Measurements from ENCODE around the gene PDIA6. TPM values are rescaled to one million over a fixed set of nuclear protein-coding genes. Genes with fewer than 3 reads are reported as not detected.

The PDIA6 gene
- total and polyA plus RNA-seq, 12 donors = 28.6 to 544 (median 142) TPM

DNA sequence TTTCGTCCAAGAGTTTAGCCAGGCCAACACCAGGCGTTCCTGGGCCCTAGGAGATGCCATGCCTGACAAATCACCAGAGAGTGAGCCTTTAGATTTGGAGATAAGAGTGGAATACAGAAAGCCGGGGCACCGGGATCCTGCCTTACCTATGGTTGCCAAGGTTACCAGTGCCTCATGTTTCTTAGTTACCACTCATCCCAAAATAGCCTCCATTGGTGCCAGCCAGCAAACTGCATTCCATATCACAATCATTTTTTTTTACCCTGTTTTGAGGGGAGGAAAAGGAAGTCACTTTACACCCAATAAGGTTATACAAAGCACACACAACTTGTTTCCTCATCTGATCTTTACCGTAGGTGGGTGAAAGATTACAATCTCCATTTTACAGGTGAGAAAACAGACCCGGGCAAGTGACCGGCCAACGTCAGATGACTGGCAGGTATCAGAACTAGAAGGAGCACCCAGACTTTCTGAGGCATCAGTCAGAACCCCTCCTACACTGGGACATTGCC is 48.3 kb upstream of the PDIA6 start:
- Histone ChIP-seq H3K27ac (no peak overlapping the region), H3K4me1 (replicated peaks in 1 of 2) (no peaks in the 10 kb centered on the region), H3K27me3 (no peaks in the 10 kb centered on the region), H3K9me3 (replicated peaks in 1 of 3) (no peaks in the 10 kb centered on the region), H3K36me3 (replicated peaks in 1 of 2) (no peaks in the 10 kb centered on the region), H3K4me3 (no peak overlapping the region)
- 82 to 87% (median 85%) methylated on average over 8 of the region's 8 CpGs for WGBS, 4 donors
- intact Hi-C loops (cut with DNase I) = no loop called here
- no peak for TF ChIP-seq POLR2A (IDR thresholded peaks at IDR 0.05)
- TF ChIP-seq, protein P1, sequence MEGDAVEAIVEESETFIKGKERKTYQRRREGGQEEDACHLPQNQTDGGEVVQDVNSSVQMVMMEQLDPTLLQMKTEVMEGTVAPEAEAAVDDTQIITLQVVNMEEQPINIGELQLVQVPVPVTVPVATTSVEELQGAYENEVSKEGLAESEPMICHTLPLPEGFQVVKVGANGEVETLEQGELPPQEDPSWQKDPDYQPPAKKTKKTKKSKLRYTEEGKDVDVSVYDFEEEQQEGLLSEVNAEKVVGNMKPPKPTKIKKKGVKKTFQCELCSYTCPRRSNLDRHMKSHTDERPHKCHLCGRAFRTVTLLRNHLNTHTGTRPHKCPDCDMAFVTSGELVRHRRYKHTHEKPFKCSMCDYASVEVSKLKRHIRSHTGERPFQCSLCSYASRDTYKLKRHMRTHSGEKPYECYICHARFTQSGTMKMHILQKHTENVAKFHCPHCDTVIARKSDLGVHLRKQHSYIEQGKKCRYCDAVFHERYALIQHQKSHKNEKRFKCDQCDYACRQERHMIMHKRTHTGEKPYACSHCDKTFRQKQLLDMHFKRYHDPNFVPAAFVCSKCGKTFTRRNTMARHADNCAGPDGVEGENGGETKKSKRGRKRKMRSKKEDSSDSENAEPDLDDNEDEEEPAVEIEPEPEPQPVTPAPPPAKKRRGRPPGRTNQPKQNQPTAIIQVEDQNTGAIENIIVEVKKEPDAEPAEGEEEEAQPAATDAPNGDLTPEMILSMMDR (IDR thresholded peaks at IDR 0.05) = no peak
- no peak for DNase-seq

DNA sequence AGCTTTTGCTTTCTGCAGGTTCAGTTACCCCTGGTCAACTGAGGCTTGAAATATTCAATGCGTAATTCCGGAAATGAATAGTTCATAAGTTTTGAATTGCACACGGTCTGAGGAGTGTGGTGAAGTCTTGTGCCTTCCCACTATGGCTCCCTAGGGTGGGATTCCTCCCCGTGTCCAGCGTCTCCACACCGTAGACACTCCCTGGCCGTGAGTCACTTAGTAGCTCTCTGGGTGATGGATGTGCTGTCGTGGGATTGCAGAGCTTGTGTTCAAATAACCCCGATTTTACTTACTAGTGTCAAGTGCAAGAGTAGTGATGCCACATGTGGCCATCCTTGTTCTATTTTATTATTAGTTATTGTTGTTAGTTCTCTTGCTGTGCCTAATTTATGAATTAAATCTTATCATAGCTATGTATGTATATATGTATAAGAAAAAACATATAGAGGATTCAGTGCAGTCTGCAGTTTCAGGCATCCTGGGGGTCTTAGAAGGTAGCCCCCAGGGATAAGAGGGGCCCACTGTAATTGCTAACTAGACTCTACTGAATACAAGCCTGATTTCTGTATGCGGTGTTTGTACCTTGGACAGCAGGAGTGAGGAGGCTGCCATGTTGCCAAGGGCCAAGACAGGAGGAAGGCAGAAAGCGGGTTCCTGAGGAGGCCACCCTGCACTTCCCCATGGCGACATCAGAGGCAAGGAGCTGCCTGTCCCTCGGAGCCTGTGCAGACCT is 47.7 kb upstream of the PDIA6 start:
- H3K4me3 ChIP-seq = no peak overlapping the region
- H3K27ac ChIP-seq = no peak overlapping the region
- 75 to 86% (median 82%) methylated on average over 13 of the region's 13 CpGs for WGBS, 4 donors
- TF ChIP-seq POLR2A (IDR thresholded peaks at IDR 0.05) = no peak
- TF ChIP-seq, protein P1 (IDR thresholded peaks at IDR 0.05) = no peak
- H3K9me3 ChIP-seq (replicated peaks in 1 of 3) = no peaks in the 10 kb centered on the region
- no peaks in the 10 kb centered on the region for H3K4me1 ChIP-seq (replicated peaks in 1 of 2)
- H3K36me3 ChIP-seq (replicated peaks in 1 of 2) = no peaks in the 10 kb centered on the region
- intact Hi-C loops (cut with DNase I) = no loop called here
- no peaks in the 10 kb centered on the region for H3K27me3 ChIP-seq
- DNase-seq = no peak

DNA sequence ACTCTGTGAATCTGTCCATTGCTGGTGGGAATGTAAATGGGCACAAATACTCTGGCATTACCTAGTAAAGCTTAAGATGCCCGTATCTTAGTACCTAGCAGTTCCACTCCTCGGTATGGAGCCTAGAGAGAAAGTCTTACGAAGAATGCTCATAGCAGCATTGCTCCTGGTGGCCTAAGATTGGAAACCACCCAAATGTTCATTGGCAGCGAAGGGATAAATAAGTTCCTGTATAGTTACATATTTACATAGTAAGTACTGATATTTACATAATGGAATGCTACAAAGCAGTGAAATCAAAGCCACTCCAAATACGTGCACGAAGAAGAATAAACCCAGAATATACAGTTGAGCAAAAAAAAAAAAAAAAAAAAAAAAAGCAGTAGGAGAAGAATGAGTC is 46.7 kb upstream of the PDIA6 start:
- TF ChIP-seq POLR2A (IDR thresholded peaks at IDR 0.05) = no peak
- TF ChIP-seq, protein P1 (IDR thresholded peaks at IDR 0.05) = no peak
- DNase-seq = no peak
- intact Hi-C loops (cut with DNase I) = no loop called here
- Histone ChIP-seq H3K4me3 (no peak overlapping the region), H3K27ac (no peak overlapping the region), H3K36me3 (replicated peaks in 1 of 2) (no peaks in the 10 kb centered on the region), H3K27me3 (no peaks in the 10 kb centered on the region), H3K4me1 (replicated peaks in 1 of 2) (no peaks in the 10 kb centered on the region), H3K9me3 (replicated peaks in 1 of 3) (no peaks in the 10 kb centered on the region)
- 88 to 95% (median 91%) methylated on average over 6 of the region's 6 CpGs for WGBS, 4 donors

DNA sequence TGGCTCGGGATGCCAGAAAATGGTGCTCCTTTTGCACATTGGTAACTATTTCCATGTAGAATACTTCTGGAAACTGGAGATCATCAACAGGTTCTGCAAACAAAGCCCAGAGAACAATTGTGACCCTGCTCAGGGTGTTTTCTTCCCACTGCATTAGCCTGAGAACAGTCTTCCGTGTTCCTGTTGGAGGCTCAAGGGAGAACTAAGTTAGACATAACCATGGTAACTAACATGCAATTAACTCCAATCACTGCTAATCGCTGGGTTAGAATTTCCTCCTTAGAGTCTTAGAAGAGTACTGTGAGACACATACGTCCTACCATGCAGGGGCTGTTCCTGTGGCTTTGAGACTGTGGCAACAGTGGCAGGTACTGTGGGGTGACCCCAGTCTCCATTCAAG is 36.0 kb upstream of the PDIA6 start:
- H3K9me3 ChIP-seq (replicated peaks in 1 of 3) = no peaks in the 10 kb centered on the region
- no peak for DNase-seq
- H3K36me3 ChIP-seq (replicated peaks in 1 of 2) = no peaks in the 10 kb centered on the region
- TF ChIP-seq, protein P1 (IDR thresholded peaks at IDR 0.05) = no peak
- no peak for TF ChIP-seq POLR2A (IDR thresholded peaks at IDR 0.05)
- H3K27ac ChIP-seq = no peak overlapping the region
- H3K4me3 ChIP-seq = no peak overlapping the region
- no peaks in the 10 kb centered on the region for H3K27me3 ChIP-seq
- WGBS, 4 donors = 83 to 89% (median 87%) methylated on average over 4 of the region's 4 CpGs
- peaks cover 0 to 6% of the 10 kb centered on the region in 2 donors for H3K4me1 ChIP-seq (replicated peaks in 1 of 2)
- intact Hi-C loops (cut with DNase I) = no loop called here
